ENCODE results near the gene SNTG2. TPM values are rescaled to one million over a fixed set of nuclear protein-coding genes. Genes with fewer than 3 reads are reported as not detected.

Gene SNTG2
- total and polyA plus RNA-seq, 2 experiments from 2014 or later, result 0.66 to 1.0 TPM

DNA sequence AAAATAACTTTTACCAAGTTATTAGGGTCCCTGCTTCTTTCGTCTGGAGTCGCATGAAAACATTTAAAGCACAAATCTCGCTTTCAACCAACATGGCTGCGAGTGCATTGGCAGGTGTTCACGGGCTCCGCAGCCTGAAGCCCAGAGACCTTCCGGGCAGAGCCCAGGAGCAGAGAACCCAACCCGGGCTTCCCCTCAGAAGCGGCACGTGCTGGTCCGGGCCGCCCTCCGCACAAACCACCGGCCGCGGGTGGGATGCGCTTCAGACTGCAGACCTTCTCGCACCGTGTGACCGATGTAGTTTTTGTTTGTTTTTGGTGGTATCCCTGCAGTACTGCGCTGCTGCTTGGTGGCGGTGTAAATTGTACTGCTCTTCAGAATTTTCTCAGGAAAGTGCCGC lies 357.0 kb downstream of the SNTG2 start:
- Histone ChIP-seq H3K9me3 (ENCODE audit: low read depth) (no peaks in the 10 kb centered on the region), H3K36me3 (no peaks in the 10 kb centered on the region), H3K4me3 (no peak overlapping the region), H3K27ac (no peak overlapping the region), H3K27me3 (no peaks in the 10 kb centered on the region), H3K4me1 (ENCODE audit: low read depth) (no peaks in the 10 kb centered on the region)
- TF ChIP-seq CTCF (IDR thresholded peaks at IDR 0.05; ENCODE audit: low read depth, low read length), result no peak
- no peak for DNase-seq (ENCODE audit: low read depth in 1 of 2, low spot score in 1 of 2)

GRCh38 chr2:1308678-1309077 lies 358.0 kb downstream of the SNTG2 start:
- H3K9me3 ChIP-seq (ENCODE audit: low read depth), result no peaks in the 10 kb centered on the region
- no peak for DNase-seq (ENCODE audit: low read depth in 1 of 2, low spot score in 1 of 2)
- H3K4me1 ChIP-seq (ENCODE audit: low read depth), result no peaks in the 10 kb centered on the region
- no peak overlapping the region for H3K27ac ChIP-seq
- H3K4me3 ChIP-seq, result no peak overlapping the region
- TF ChIP-seq CTCF (IDR thresholded peaks at IDR 0.05; ENCODE audit: low read depth, low read length), result no peak
- H3K27me3 ChIP-seq, result no peaks in the 10 kb centered on the region
- H3K36me3 ChIP-seq, result no peaks in the 10 kb centered on the region

GRCh38 chr2:1309507-1309906 lies 358.9 kb downstream of the SNTG2 start:
- no peaks in the 10 kb centered on the region for H3K9me3 ChIP-seq (ENCODE audit: low read depth)
- no peak for DNase-seq (ENCODE audit: low read depth in 1 of 2, low spot score in 1 of 2)
- H3K27me3 ChIP-seq, result no peaks in the 10 kb centered on the region
- H3K27ac ChIP-seq, result no peak overlapping the region
- no peaks in the 10 kb centered on the region for H3K4me1 ChIP-seq (ENCODE audit: low read depth)
- no peaks in the 10 kb centered on the region for H3K36me3 ChIP-seq
- no peak for TF ChIP-seq CTCF (IDR thresholded peaks at IDR 0.05; ENCODE audit: low read depth, low read length)
- no peak overlapping the region for H3K4me3 ChIP-seq

- no peaks in the 10 kb centered on the region for H3K4me1 ChIP-seq (ENCODE audit: low read depth)
- TF ChIP-seq CTCF (IDR thresholded peaks at IDR 0.05; ENCODE audit: low read depth, low read length), result no peak
These were observed 359.6 kb downstream of the SNTG2 start for GRCh38 chr2:1310202-1310601.

DNA sequence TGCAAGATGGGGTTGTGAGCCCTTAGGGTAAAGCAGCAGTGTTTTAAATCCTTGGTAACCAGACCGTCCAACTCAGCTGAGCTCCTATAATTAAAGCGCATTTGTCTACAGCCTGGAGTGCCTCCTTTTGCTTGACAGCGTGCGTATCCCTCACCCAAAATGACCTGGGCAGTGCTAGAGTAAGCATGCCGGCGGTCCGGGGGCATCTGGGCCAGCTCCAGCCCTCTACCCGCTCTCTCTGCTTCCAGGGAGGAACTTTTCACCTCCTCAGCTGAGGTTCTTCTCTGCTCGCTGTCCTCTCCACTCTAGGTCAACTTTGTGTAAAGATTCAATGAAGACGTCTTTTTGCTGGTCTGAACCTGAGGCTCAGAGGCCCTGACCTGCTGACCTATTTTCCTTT lies 360.2 kb downstream of the SNTG2 start:
- no peak for TF ChIP-seq CTCF (IDR thresholded peaks at IDR 0.05; ENCODE audit: low read depth, low read length)
- H3K36me3 ChIP-seq, result no peaks in the 10 kb centered on the region

More at GRCh38 chr2:1310202-1310601, 359.6 kb downstream of the SNTG2 start:
- Histone ChIP-seq H3K27me3 (no peaks in the 10 kb centered on the region), H3K4me3 (no peak overlapping the region), H3K27ac (no peak overlapping the region), H3K36me3 (no peaks in the 10 kb centered on the region), H3K9me3 (ENCODE audit: low read depth) (no peaks in the 10 kb centered on the region)
- DNase-seq (ENCODE audit: low read depth in 1 of 2, low spot score in 1 of 2), result no peak

More for the DNA sequence above, 360.2 kb downstream of the SNTG2 start:
- Histone ChIP-seq H3K27me3 (no peaks in the 10 kb centered on the region), H3K27ac (no peak overlapping the region), H3K9me3 (ENCODE audit: low read depth) (no peaks in the 10 kb centered on the region), H3K4me3 (no peak overlapping the region), H3K4me1 (ENCODE audit: low read depth) (no peaks in the 10 kb centered on the region)
- DNase-seq (ENCODE audit: low read depth in 1 of 2, low spot score in 1 of 2), result no peak

Data from cardiac muscle cell (in vitro differentiated cells and primary cell).